RWPE1 (cell line): Measurements from ENCODE around the gene CAAP1.
A peak's percentile ranks its signal among the peaks of the same experiment; 100 is the strongest.
"Not testable (repeated sequence)": the region's sequence is repeated elsewhere in the genome, so short reads cannot be mapped to it uniquely, and the experiment has no call there.

ENCODE experiments used
- CTCF ChIA-PET: fragments of 350-600 bp; sonication (Branson Sonifier 250); formaldehyde crosslinking; extraction: SDS; loops from one replicate; lab custom pipeline; 2021; lab: Yijun Ruan, JAX
- POLR2A ChIA-PET: fragments of 400-600 bp; formaldehyde crosslinking; extraction: SDS; loops from one replicate; lab custom pipeline; 2020; ENCODE audit warnings: antibody characterized with exemption; ENCODE audit not compliant: low non-redundant PET; lab: Yijun Ruan, JAX
- DNase-seq: peaks from one replicate; pipeline ENCODE4 v3.0.0; 2012; ENCODE audit warnings: low spot score
- H3K27ac ChIP-seq: fragments of 450-650 bp; 2 replicates; pipeline ENCODE4 v1.5.1; 2017
- TF ChIP-seq, protein P1 (sequence below): fragments of 450-650 bp; conservative IDR thresholded peaks from 2 replicates; pipeline ENCODE4 v1.5.1; 2017; ENCODE audit warnings: low read depth, mild to moderate bottlenecking

CAAP1 gene

DNA sequence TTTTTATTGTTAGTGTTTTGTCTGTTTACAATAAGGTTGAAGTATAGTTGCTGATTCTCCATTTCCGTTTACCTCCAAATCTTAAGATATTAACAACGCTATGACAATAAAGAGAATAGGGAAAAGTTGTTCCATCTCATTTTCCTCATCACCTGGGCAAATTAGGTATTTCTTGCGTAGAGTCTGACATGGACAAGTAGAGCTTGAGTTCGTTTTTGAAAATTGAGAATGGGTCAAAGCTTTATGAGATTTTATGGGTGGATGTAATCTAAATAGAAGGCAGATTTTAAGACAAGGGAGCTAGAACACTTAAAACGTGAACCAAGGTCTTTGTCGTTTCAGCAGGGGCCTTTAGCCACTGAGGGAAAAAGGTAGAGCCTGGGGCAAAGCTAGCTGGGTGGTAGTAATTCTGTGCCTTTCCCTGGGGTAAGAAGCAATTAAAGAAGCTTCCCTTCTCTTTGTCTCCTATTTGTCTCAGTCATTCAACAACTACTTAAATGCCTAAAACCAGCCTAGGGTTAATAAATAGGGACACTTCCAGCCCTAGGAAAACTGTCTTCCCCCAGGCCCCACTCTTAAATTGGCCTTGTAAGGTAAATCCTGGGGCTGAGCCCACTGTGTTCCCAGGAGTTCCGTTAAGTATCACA, 551 bp upstream of the CAAP1 start:
- TF ChIP-seq, protein P1, sequence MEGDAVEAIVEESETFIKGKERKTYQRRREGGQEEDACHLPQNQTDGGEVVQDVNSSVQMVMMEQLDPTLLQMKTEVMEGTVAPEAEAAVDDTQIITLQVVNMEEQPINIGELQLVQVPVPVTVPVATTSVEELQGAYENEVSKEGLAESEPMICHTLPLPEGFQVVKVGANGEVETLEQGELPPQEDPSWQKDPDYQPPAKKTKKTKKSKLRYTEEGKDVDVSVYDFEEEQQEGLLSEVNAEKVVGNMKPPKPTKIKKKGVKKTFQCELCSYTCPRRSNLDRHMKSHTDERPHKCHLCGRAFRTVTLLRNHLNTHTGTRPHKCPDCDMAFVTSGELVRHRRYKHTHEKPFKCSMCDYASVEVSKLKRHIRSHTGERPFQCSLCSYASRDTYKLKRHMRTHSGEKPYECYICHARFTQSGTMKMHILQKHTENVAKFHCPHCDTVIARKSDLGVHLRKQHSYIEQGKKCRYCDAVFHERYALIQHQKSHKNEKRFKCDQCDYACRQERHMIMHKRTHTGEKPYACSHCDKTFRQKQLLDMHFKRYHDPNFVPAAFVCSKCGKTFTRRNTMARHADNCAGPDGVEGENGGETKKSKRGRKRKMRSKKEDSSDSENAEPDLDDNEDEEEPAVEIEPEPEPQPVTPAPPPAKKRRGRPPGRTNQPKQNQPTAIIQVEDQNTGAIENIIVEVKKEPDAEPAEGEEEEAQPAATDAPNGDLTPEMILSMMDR: no peak
- H3K27ac ChIP-seq: peak overlapping the region; percentile 99
- POLR2A ChIA-PET: no interaction called here
- CTCF ChIA-PET: interaction anchor here (0.5 to 0.7 kb wide), 2 partner anchors 65 to 110 kb away, joined by 3 to 5 read pairs; no protein-coding TSS in a partner anchor
- DNase-seq: no peak

DNA sequence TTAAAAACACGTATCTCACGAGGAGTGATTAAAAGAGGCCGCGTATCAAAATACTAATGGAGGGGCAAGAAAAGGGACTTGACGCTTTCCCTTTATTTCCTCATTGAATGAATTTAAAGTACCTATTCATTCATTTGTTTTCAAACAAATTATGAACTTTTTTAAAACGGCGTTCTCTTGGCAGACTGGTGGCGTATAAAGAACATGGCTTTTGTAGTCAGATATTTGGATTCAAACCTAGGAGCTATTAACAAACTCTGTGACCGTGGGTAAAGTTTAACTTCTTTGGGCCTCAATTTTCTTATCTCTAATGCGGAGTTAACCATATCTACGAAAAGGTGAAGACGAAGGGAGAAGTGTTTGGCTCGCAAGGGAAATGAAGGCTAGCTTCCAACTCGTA, 876 bp downstream of the CAAP1 start:
- DNase-seq: no peak
- ChIA-PET POLR2A (no interaction called here), CTCF (interaction anchor here (0.7 to 1.4 kb wide), 3 partner anchors 9 to 159 kb away, joined by 3 to 10 read pairs (median 3); no protein-coding TSS in a partner anchor)
- TF ChIP-seq, protein P1: no peak
- H3K27ac ChIP-seq: peak overlapping the region; percentile 99

DNA sequence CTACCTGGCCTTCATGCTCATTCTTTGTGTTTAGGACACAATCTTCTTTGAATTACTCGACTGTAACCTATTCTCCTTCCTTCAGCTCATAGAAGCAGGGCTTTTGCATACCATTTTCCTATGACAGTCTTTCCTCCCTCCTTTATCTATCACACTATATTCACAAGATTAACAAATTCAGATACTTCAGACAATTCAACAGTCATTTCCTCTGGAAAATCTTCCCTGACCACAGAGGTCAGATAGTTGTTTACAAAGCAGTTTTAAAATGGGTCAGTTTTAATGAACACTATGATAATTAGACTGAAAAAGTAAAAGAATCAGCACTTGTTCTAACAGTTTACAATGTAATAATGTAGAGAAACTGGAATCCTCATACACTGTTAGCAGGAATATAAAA, 4.3 kb downstream of the CAAP1 start:
- no peak for DNase-seq
- TF ChIP-seq, protein P1: no peak
- POLR2A ChIA-PET: no interaction called here
- H3K27ac ChIP-seq: no peak overlapping the region
- CTCF ChIA-PET: no interaction called here

DNA sequence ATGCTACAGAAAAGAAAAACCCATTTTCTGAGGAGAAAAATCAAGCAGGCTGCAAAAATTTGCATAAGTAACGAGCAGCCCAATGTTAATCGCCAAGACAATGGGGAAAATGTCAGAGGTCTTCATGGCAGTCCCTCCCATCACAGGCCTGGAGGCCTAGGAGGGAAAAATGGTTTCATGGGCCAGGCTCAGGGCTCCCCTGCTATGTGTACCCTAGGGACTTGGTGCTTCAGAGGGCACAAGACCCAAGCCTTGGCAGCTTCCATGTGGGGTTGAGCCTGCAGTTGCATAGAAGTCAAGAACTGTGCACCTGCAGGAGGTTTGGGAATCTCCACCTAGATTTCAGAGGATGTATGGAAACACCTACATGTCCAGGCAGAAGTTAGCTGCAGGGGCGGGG, 10.4 kb downstream of the CAAP1 start:
- H3K27ac ChIP-seq: no peak overlapping the region
- DNase-seq: no peak
- ChIA-PET POLR2A (no interaction called here), CTCF (no interaction called here)
- TF ChIP-seq, protein P1: no peak

DNA sequence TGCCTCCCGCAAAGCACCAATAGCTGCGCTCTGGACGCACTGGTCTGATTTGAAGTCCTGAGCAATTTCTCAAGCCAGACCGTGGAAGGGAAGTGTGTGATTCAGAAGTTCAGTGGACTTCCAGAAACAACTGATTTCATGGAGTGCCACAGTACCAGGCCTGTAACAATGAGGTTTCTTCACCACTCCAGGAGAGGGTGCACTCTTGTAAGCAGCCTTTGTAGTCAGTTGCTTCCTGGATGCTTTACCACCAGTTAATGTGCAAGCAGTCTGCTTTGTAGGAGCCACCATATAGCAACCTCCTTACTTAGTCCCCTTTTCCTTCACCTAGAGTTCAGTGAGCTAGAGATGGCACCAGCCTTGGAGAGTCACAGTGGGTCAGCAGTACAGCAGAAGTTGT, 12.3 kb downstream of the CAAP1 start:
- CTCF ChIA-PET: interaction anchor here (0.6 kb wide), 1 partner anchor 420 kb away, joined by 3 read pairs; no protein-coding TSS in a partner anchor
- no peak for DNase-seq
- POLR2A ChIA-PET: no interaction called here
- TF ChIP-seq, protein P1: no peak
- no peak overlapping the region for H3K27ac ChIP-seq

DNA sequence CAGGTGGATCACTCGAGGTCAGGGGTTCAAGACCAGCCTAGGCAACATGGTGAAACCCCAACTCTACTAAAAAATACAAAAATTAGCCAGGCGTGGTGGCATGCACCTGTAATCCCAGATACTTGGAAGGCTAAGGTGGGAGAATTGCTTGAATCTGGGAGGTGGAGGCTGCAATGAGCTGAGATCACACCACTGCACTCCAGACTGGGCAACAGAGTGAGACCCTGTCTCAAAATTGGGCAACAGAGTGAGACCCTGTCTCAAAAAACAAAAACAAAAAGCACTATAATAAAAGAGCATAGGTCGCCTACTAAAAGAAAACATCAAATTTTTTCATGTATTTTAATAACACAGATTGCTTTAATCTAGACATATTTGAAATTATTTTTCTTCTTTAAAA, 17.4 kb downstream of the CAAP1 start:
- POLR2A ChIA-PET, DNase-seq, H3K27ac ChIP-seq: not testable (repeated sequence)
- CTCF ChIA-PET: interaction anchor here (0.8 to 1.1 kb wide), 2 partner anchors 11 to 162 kb away, joined by 4 read pairs; no protein-coding TSS in a partner anchor

DNA sequence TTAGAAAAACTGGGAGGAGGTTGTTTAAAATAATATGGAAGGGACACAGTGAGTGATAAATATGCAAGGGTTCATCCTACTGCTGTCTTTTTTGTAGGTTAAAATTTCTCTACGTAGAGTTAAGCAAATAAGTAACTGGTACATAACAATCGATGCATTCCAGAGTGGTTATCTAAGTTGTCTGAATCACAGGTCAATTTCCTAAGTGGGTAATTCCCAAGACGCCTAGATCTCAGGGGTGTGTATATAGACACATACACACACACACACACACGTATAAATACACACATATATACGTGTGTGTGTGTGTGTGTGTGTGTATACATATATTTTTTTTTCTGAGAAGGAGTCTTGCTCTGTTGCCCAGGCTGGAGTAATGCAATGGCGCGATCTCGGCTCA, 22.3 kb downstream of the CAAP1 start:
- DNase-seq: no peak
- CTCF ChIA-PET: interaction anchor here (0.7 kb wide), 1 partner anchor 94 kb away, joined by 3 read pairs; no protein-coding TSS in a partner anchor
- POLR2A ChIA-PET: no interaction called here
- no peak overlapping the region for H3K27ac ChIP-seq
- TF ChIP-seq, protein P1: no peak
